GM23338 (cell line): ENCODE data around the gene ANKUB1. TPM values are rescaled to one million over a fixed set of nuclear protein-coding genes. Genes with fewer than 3 reads are reported as not detected.

ENCODE experiments used
- ATAC-seq: fragments of 200-7000 bp; cut with Tn5 transposase; 3 replicates; pipeline ENCODE4 v1.9.1; 2020
- DNase-seq: peaks from one replicate; pipeline ENCODE4 v3.0.0-alpha.2; 2015; ENCODE audit warnings: low spot score
- H2AFZ ChIP-seq: fragments of 200-600 bp; sonication (generic); 2 replicates; pipeline ENCODE4 v1.8.0; 2016; ENCODE audit warnings: antibody characterized with exemption, mild to moderate bottlenecking, moderate library complexity
- H3F3A ChIP-seq: fragments of 200-600 bp; sonication (generic); replicated peaks from 2 replicates; pipeline ENCODE4 v1.8.0; 2017; ENCODE audit warnings: antibody characterized with exemption, mixed run types, low read depth
- H3K27ac ChIP-seq: fragments of 200-600 bp; sonication (generic); 2 replicates; pipeline ENCODE4 v1.6.1; 2016; ENCODE audit warnings: low read depth
- H3K27me3 ChIP-seq: fragments of 200-600 bp; sonication (generic); 2 replicates; pipeline ENCODE4 v1.8.0; 2016; ENCODE audit warnings: mild to moderate bottlenecking, mixed run types, moderate library complexity; ENCODE audit not compliant: insufficient read depth
- H3K36me3 ChIP-seq: fragments of 200-600 bp; sonication (generic); 2 replicates; pipeline ENCODE4 v1.8.0; 2016; ENCODE audit warnings: mild to moderate bottlenecking; ENCODE audit not compliant: insufficient read depth
- H3K4me1 ChIP-seq: fragments of 200-600 bp; sonication (generic); 2 replicates; pipeline ENCODE4 v1.8.0; 2016; ENCODE audit warnings: mild to moderate bottlenecking, moderate library complexity; ENCODE audit not compliant: insufficient read depth
- H3K4me2 ChIP-seq: fragments of 200-600 bp; sonication (generic); 2 replicates; pipeline ENCODE4 v1.7.1; 2017; ENCODE audit warnings: mixed run types
- H3K4me3 ChIP-seq: fragments of 200-600 bp; sonication (generic); 2 replicates; pipeline ENCODE4 v1.6.1; 2016; ENCODE audit warnings: mixed run types
- H3K79me2 ChIP-seq: fragments of 200-600 bp; sonication (generic); replicated peaks from 2 replicates; pipeline ENCODE4 v1.8.0; 2017; ENCODE audit warnings: mild to moderate bottlenecking; ENCODE audit not compliant: insufficient read depth
- H3K9me2 ChIP-seq: fragments of 200-600 bp; sonication (generic); 2 replicates; pipeline ENCODE4 v1.8.0; 2017; ENCODE audit not compliant: insufficient read depth
- H4K20me1 ChIP-seq: fragments of 200-600 bp; sonication (generic); replicated peaks from 2 replicates; pipeline ENCODE4 v1.8.0; 2017; ENCODE audit warnings: mild to moderate bottlenecking; ENCODE audit not compliant: insufficient read depth
- H3K27ac Mint-ChIP-seq: 2 replicates; pipeline ENCODE4 v1.8.0; 2020; ENCODE audit warnings: inconsistent platforms, mild to moderate bottlenecking, moderate library complexity, mixed read lengths
- H3K27me3 Mint-ChIP-seq: 3 replicates; pipeline ENCODE4 v1.8.0; 2022; ENCODE audit warnings: low read depth, mild to moderate bottlenecking, moderate library complexity, mixed read lengths, inconsistent platforms; ENCODE audit not compliant: insufficient read depth, poor library complexity
- H3K36me3 Mint-ChIP-seq: 3 replicates; pipeline ENCODE4 v1.8.0; 2021; ENCODE audit warnings: low read depth, mild to moderate bottlenecking, inconsistent platforms, moderate library complexity, mixed read lengths
- H3K4me1 Mint-ChIP-seq: 3 replicates; pipeline ENCODE4 v1.8.0; 2020; ENCODE audit warnings: mild to moderate bottlenecking, inconsistent platforms, mixed read lengths
- H3K4me3 Mint-ChIP-seq: 3 replicates; pipeline ENCODE4 v1.8.0; 2021; ENCODE audit warnings: moderate library complexity, mild to moderate bottlenecking, inconsistent platforms, mixed read lengths
- H3K9me3 Mint-ChIP-seq: 3 replicates; pipeline ENCODE4 v1.8.0; 2020; ENCODE audit warnings: moderate library complexity, mild to moderate bottlenecking, inconsistent platforms, mixed read lengths
- CTCF ChIP-seq, 2 experiments: fragments of 200-600 bp in 1 of 2; sonication (generic) in 1 of 2; conservative IDR thresholded peaks; 2 replicates each; pipeline versions ENCODE4 v1.5.1 to v1.6.1; 2016 to 2017; ENCODE audit warnings: antibody characterized with exemption in 2 of 2, low read depth in 2 of 2, mild to moderate bottlenecking in 2 of 2, moderate library complexity in 1 of 2
- EZH2 ChIP-seq: fragments of 200-600 bp; sonication (generic); IDR thresholded peaks from one replicate; pipeline ENCODE4 v1.8.0; 2017; ENCODE audit warnings: antibody characterized with exemption, mild to moderate bottlenecking, low read depth; ENCODE audit not compliant: unreplicated experiment
- EZH2phosphoT487 ChIP-seq: fragments of 200-600 bp; sonication (generic); IDR thresholded peaks from one replicate; pipeline ENCODE4 v1.8.1; 2018; ENCODE audit warnings: antibody characterized with exemption; ENCODE audit not compliant: unreplicated experiment
- JUNB ChIP-seq: IDR thresholded peaks from one replicate; pipeline ENCODE4 v1.6.1; 2016; ENCODE audit warnings: antibody characterized with exemption; ENCODE audit not compliant: unreplicated experiment
- NANOG ChIP-seq: IDR thresholded peaks from 2 replicates; pipeline ENCODE4 v1.6.1; 2016; ENCODE audit warnings: antibody characterized with exemption, borderline replicate concordance
- POLR2AphosphoS5 ChIP-seq: IDR thresholded peaks from 2 replicates; pipeline ENCODE4 v1.6.1; 2016; ENCODE audit warnings: antibody characterized with exemption, low read depth
- STAT1 ChIP-seq: IDR thresholded peaks from one replicate; pipeline ENCODE4 v1.6.1; 2016; ENCODE audit warnings: antibody characterized with exemption; ENCODE audit not compliant: unreplicated experiment
- ZNF114 ChIP-seq: fragments of 250-450 bp; sonication (Bioruptor Pico); IDR thresholded peaks from 2 replicates; pipeline ENCODE4 v1.5.0; 2020; ENCODE audit warnings: mild to moderate bottlenecking, moderate library complexity
- ZNF331 ChIP-seq: fragments of 250-450 bp; sonication (Bioruptor Pico); IDR thresholded peaks from 2 replicates; pipeline ENCODE4 v1.5.0; 2020; ENCODE audit warnings: low read depth, mild to moderate bottlenecking, moderate library complexity
- polyA plus RNA-seq: library from polyadenylated mRNA; unstranded; fragments of >200 nt; fragmentation: Nextera tagmentation; extraction: Ambion mirVana; gene quantifications from 2 replicates; pipeline ENCODE4 v1.2.1, GENCODE V29; 2016
- total RNA-seq: library from RNA; depleted of rRNA; stranded (reverse); fragments of >200 nt; shearing (Covaris generic); gene quantifications from 2 replicates; pipeline ENCODE4 v1.2.3, GENCODE V29; 2014
- TF ChIP-seq, protein P1 (sequence below): IDR thresholded peaks from one replicate; pipeline ENCODE4 v1.6.1; 2018; ENCODE audit warnings: antibody characterized with exemption; ENCODE audit not compliant: unreplicated experiment

ANKUB1 gene
- total and polyA plus RNA-seq, 2 experiments from 2014 or later = not detected

- Mint-ChIP-seq H3K27ac (no peak overlapping the region), H3K4me3 (no peak overlapping the region), H3K9me3 (no peaks in the 10 kb centered on the region), H3K36me3 (no peaks in the 10 kb centered on the region), H3K4me1 (peaks cover 4% of the 10 kb centered on the region), H3K27me3 (no peaks in the 10 kb centered on the region)
- ATAC-seq = no peak
- Histone ChIP-seq H3K9me2 (no peaks in the 10 kb centered on the region), H3K79me2 (no peaks in the 10 kb centered on the region), H3K27me3 (no peaks in the 10 kb centered on the region), H3K27ac (no peak overlapping the region), H4K20me1 (no peaks in the 10 kb centered on the region), H3F3A (no peaks in the 10 kb centered on the region), H3K4me3 (no peak overlapping the region), H2AFZ (peak overlapping the region; percentile 12; the same call in 1 of the 2 replicates), H3K4me2 (no peak overlapping the region), H3K36me3 (no peaks in the 10 kb centered on the region), H3K4me1 (no peaks in the 10 kb centered on the region)
- no peak for DNase-seq
- TF ChIP-seq, protein P1, sequence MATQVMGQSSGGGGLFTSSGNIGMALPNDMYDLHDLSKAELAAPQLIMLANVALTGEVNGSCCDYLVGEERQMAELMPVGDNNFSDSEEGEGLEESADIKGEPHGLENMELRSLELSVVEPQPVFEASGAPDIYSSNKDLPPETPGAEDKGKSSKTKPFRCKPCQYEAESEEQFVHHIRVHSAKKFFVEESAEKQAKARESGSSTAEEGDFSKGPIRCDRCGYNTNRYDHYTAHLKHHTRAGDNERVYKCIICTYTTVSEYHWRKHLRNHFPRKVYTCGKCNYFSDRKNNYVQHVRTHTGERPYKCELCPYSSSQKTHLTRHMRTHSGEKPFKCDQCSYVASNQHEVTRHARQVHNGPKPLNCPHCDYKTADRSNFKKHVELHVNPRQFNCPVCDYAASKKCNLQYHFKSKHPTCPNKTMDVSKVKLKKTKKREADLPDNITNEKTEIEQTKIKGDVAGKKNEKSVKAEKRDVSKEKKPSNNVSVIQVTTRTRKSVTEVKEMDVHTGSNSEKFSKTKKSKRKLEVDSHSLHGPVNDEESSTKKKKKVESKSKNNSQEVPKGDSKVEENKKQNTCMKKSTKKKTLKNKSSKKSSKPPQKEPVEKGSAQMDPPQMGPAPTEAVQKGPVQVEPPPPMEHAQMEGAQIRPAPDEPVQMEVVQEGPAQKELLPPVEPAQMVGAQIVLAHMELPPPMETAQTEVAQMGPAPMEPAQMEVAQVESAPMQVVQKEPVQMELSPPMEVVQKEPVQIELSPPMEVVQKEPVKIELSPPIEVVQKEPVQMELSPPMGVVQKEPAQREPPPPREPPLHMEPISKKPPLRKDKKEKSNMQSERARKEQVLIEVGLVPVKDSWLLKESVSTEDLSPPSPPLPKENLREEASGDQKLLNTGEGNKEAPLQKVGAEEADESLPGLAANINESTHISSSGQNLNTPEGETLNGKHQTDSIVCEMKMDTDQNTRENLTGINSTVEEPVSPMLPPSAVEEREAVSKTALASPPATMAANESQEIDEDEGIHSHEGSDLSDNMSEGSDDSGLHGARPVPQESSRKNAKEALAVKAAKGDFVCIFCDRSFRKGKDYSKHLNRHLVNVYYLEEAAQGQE = no peak
- TF ChIP-seq EZH2 (no peak), ZNF114 (no peak), JUNB (no peak), NANOG (no peak), ZNF331 (CRISPR knock-in tag) (no peak), POLR2AphosphoS5 (no peak), EZH2phosphoT487 (no peak), STAT1 (no peak)
Observed at GRCh38 chr3:149767720-149768119, 24.6 kb downstream of the ANKUB1 start.

DNA sequence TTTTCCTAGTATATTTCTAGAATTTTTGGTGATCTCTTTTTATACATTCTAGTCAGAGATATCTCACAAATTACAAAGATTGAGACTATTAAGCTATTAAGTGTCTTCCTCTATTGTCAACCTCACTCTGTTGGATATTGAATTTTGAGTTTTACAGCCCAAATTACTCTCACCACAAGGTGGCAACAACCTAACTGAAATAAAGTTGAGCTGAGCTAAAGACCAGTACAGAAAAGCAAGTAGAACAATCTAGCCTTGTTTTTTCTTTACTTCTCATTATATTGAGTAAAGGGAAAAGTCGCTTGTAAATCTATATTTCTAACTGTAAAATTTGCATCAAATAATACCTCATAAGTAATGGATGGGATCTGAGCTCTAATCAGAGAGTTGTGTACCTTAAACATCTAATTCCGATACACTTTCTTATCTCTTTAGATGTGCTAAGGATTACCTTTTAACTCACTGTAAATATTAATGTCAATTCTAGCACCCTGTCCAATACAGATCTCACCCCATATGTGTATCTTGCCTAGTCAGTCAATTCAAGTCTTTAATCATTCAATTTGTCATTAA, 26.5 kb downstream of the ANKUB1 start:
- Mint-ChIP-seq H3K9me3 (no peaks in the 10 kb centered on the region), H3K4me1 (peaks cover 2% of the 10 kb centered on the region; the same call in 2 of the 3 replicates), H3K4me3 (no peak overlapping the region), H3K27me3 (peaks cover 3% of the 10 kb centered on the region), H3K36me3 (no peaks in the 10 kb centered on the region), H3K27ac (no peak overlapping the region)
- peak; percentile 61 for ATAC-seq
- no peak overlapping the region for H3K4me3 ChIP-seq
- H2AFZ ChIP-seq = no peak overlapping the region
- H4K20me1 ChIP-seq = no peaks in the 10 kb centered on the region
- H3K27ac ChIP-seq = no peak overlapping the region
- no peaks in the 10 kb centered on the region for H3K36me3 ChIP-seq
- peak; percentile 55 for DNase-seq
- no peaks in the 10 kb centered on the region for H3K4me1 ChIP-seq
- H3K79me2 ChIP-seq = no peaks in the 10 kb centered on the region
- H3K9me2 ChIP-seq = no peaks in the 10 kb centered on the region
- no peaks in the 10 kb centered on the region for H3F3A ChIP-seq
- H3K4me2 ChIP-seq = no peak overlapping the region
- no peaks in the 10 kb centered on the region for H3K27me3 ChIP-seq
- TF ChIP-seq STAT1 (no peak), CTCF (conservative IDR thresholded peaks at IDR 0.05; ENCODE audit: low read depth in 2 of 2) (peak; percentile 69 to 74), EZH2phosphoT487 (no peak), ZNF331 (CRISPR knock-in tag) (no peak), EZH2 (no peak)
